ENCODE data around the gene LRPPRC.
"Not testable (repeated sequence)": the region's sequence is repeated elsewhere in the genome, so short reads cannot be mapped to it uniquely, and the experiment has no call there.

Gene LRPPRC

DNA sequence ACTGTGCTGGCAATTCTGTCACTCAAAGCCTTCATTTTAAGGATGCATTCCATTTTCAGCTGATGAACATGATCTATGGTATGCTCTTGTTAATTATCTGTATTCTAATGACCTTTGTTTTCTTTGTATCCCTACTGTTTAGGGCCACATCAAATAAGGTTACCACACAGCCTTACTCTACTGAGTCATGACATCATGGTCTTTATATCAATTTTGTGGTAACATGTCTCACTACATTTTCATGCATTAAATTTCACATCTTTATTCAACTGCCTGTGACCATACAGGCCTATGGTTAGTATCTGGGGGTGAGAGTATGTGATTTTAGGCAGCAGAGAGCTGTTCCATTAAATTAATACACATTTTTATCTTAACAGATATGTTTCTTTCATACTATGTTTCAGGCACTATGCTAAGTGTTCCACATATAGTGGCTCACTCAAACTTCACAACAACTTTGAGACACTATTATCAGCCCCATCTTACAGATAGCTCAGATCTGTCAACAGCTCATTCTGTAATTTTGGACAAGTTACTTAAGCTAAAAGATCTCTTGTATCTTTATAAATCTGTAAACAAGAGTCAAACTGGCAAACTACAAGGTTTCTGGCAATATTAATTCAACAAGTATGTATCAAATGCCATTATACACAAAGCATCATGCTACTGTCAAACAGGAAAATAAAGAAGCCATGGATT is 18.0 kb downstream of the LRPPRC start:
- DNase-seq, result no peak

DNA sequence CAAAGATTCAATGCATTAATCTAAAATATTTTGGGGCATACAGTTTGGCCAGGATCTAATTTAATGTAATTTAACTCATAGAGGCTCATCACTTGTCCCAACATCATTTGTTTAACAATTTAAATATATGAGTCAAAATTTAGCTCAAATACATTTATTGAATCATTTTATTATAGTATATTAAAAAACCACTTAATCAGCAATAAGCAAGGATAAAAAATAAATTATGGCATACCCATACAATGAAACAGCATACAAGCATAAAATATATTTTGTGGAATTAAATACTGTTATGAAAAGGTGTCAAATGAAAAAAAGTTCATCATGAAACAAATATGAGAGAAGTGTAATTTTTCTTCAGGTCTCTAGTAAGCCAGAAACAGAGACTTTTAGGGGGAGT is 34.9 kb downstream of the LRPPRC start:
- DNase-seq, result no peak

DNA sequence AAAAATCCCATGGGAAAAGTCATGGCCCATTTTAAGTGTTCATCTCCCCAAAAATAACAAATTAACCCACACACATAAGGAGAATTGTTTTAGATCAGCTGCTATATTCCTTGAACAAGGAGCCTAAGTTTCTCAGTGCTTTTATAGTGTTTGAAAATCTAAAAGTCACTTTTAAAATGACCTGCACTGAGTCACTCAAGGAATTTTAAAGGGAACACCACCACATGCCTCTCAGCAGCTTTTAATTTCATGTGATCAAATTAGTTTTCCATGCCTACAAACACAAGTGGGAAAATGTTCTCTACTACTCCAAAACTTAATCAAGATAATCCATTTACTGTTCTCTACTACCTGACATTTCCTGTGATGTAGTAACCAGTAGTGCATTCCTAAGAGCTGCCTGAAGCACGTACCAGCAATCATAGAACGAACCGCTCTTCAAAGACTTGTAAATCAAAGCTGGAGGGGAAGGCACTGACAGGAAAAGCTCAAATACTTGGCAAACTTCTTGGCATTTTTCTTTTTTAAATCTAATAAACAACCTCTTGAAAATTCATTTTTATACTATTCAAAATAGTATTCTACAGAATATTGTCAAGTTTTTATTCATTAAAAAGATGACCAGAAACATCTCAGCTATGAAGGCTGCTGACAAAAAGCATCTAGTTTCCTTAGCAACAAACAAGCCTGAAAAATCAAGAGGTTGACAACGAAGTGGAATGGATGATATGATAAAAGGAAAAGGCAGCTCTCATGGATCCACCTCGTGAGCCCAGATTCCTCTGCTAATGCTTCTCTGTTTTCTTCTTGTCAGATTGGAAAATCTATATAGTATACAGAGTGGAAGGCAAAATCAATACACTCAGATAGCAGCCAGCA is 37.2 kb downstream of the LRPPRC start:
- no peak for DNase-seq

DNA sequence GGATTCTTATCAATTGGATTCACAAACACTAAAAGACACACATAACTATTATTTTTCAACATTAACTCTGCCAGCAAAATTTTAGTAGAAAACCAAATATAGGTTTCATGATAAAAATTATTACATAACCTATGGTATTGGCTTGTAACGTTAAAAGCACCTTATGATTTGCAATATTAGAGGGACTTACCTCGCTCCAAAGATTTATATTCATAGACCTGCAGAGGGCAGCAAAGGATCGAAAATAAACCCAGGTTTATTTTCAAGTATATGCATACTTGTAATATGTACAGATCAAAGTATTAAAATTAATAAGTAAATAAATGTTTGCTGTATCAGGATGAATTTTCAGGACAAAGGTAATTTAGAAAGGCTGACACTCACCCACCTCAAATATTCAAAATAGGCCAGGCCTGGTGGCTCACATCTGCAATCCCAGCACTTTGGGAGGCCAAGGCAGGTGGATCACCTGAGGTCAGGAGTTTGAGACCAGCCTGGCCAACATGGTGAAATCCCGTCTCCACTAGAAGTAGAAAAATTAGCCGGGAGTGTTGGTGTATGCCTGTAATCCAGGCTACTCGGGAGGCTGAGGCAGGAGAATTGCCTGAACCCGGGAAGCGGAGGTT is 45.3 kb downstream of the LRPPRC start:
- DNase-seq, result no peak

DNA sequence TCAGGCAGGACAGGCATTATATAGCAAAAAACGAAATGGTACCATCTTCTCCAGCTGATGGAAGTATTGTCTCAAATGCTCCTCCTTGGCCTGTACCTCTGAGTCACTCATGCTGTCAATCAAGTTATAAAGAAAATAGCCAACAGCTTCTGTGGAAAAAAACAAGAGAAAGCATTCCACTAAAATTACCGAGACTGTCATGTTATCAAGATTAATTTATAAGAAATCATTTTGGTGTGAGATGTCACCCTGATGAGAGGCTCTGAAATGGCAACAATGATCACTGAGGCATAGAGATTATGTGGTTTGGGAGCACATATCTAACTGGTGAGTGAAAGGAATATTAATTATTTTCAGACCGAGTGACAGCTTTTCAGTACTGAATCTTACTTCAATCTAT is 47.4 kb downstream of the LRPPRC start:
- no peak for DNase-seq

DNA sequence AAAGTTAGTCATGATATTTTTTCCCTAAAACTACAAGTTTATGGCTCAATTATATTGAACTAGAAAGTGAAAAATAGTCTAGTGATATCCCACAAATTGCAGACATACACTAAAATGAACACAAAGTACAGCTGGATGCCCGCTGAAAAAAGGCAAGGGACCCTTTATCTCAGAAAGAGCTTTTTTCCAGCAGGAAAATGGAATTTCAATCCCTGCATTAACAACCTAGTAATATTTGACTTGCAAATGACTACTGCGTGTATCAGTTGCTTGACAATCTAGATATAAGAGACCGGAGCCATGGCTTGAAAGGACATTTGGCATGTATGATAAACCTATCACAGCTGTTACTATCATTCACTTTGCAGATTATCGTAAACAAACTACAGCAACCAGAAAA is 49.1 kb downstream of the LRPPRC start:
- DNase-seq, result no peak

DNA sequence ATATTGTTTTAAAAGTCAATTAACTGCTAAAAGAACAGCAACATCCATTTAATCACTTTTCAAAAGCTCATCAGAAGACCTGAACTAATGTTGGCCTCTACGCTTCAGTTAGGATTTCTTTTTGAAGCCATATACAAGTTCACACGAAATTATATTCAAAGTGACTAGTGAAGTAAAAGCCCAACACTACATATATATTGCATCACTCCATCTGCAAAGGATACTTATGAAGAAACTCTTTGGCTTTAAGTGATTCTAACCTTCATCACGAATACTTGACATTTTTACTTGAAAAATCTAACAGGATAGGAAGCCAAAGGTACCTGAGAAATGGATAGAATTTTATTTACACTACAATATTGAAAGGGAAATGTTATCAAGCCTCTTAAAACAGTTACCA is 50.4 kb downstream of the LRPPRC start:
- DNase-seq, result no peak

DNA sequence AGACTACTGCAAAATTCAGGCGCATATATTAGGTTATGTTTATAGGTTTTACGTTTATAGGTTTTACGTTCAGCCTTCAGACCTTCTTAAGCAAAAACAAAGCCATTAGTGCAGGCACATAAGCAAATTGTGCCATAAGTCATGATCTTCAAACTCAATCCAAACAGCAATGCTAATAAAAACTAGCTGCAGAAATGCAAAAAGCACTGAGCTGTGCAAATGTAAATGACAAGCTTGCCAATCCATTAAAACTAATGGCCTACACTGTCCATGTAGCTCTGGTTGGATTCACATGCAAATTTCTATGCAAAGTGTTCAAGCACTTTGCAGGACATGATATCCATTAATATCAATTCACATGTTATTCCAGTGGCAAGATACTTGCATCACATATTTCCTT is 50.9 kb downstream of the LRPPRC start:
- no peak for DNase-seq

DNA sequence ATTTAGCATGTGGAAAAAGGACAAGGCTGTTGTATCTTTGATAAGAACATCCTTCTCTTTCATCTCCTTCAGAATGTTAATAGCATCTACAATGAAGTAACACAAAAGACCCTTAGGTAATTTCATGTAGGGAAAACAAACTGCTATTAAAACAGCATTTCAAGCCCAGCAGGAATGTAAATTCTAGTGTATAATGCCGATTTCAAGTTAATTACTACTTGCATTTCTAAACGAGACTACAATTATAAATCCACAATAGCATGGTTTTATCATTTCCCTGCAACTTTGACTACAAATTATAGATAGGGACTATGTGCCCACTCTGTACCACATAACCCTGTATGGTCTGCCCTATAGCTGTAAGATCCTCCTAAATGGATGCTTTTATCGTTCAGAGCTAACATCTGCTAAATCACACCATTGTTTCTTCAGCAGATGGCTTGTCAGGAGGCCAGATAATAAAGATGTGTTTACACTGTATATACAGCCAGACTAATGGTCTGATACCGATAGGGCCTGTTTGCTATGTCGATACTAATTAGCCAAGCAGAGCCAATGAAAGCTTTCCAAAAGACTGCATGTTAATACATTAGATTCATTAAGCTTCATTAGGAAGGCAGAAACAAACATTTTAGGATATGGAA is 51.9 kb downstream of the LRPPRC start:
- DNase-seq, result no peak

DNA sequence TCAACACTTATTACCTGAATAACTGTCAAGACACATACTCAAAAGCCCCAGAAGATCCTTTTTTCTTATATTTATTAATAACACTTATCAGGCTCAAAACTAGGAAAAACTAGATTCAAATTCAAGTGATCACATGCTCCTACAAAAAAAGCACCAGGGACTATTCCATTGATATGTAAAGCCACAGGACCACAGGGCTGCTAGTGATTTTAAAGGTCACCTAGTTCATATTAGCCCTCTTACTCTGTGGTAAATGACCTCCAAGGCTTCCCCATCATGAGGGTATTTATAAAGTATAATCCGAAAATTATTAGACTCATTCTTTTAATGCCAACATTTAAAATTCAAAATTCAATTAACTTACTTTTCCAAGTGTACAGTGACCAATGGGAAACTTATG is 52.5 kb downstream of the LRPPRC start:
- no peak for DNase-seq

DNA sequence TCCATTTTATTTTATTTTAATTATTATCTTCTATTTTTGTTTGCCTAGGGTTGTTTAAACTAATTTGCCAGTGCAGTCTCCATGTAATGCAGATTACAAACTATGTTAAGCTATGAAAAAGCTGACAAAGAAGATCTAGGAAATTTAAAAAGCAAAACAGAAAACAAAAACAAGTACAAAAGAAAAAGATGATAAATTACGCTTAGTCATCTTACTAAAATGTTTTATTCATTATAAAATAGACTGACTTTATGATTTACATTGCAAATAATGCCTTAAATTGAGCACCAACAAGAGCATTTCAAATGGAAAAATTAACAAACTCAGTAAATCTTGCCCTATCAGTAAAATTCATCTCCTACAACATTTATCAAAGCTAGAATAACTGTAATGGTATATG is 52.9 kb downstream of the LRPPRC start:
- DNase-seq, result no peak

DNA sequence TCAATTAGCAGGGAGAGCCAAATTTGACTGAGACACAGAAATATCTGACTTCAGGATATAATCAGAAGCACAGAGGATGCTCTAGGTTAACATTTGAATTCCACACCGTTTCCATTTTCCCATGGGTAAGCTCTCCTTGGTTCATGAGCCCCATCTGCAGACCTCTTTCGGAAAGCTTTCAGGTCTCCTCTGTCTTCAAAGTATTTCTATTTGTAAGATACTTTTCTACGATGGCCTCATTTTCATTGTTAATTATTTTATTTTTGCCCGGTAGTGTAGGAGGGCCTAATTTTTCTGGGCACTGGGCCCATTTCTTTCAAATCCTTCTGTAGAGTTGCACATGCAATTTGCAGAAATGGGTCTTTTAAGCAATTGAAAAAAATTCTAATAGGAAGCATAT is 53.8 kb downstream of the LRPPRC start:
- DNase-seq, result no peak

DNA sequence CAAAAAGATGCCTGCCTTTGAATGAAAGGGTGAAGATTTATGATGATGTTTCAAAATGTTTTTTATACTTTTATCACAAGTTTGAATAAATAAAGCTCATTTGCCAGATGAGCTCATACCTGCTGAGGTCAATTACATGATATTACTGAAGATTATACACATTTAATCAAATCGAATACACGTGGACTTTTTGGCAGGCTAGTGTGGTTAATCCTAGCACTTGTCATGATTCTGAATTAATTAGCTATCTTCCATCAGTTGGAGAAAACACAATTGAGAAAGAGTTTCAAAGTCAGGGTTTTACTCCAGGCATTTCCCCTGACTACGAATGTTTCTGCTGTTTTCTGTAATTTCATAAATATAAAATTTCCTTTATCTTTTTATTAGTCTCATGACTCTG is 54.4 kb downstream of the LRPPRC start:
- no peak for DNase-seq

DNA sequence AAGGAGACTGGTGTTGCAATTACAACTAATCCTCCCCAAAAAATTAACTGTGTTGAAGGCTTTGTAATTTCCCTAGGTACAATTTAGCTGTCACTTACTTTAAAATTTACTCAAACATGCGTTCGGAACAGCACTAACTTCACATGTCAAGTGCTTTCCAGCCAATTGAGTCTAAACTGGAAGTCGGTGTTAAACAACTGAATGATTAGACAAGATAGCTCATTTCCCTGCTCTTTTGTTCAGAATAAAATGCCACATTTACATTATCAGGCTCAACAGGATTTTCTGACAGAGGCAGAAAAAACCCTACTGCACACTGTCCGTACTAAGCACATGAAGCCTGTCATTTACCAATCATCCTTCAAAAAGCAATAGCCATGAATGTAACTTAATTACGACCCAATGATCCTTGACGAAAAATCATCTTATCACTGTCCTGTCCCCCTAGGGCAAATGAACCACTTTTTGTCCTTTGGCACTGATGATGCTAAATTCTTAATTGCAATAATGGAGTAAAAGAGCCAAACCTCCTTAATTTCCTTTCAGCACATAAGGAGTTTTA is 56.0 kb downstream of the LRPPRC start:
- no peak for DNase-seq

DNA sequence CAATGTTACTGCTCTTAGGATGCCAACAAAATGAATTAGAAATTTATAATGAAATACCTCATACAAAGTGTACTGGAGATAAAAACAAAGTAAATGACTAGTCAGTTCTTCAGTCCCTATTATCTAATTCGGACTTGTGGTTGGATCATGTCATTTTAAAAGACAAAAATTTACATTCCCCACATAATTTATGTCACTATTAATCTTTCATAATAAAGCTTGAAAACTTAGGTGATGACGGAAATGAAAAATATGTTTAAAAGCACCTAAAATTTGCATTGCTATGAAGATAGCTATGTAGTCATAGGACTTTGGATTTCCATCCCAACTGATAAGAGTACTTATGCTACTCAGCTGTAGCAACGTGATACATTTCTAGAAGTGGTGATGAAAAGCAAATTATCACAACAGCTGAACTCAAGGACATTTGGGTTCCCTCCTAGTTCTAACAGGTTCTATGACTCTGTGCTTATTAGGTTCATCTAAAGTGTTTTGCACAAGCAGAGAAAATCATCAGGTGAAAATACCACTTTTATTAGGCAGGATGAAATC is 58.4 kb downstream of the LRPPRC start:
- DNase-seq, result no peak

DNA sequence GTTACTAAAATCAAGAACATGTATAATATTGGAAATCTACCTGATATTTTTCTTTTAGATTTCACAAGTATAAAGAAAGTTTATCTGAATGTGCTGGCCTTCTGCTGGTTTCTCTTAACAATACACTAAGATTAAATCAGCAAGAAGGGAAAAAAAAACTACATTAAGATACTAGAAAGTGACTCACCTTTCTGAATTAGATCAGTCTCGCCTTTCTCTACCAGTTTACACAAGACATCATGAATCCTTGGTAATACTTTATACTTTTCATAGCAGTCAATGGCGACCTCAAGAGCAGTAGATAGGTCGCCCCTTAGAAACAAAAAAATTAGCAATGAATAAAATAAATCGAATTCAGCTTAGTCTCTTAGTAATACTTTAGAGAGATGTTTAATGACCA is 61.2 kb downstream of the LRPPRC start:
- no peak for DNase-seq

DNA sequence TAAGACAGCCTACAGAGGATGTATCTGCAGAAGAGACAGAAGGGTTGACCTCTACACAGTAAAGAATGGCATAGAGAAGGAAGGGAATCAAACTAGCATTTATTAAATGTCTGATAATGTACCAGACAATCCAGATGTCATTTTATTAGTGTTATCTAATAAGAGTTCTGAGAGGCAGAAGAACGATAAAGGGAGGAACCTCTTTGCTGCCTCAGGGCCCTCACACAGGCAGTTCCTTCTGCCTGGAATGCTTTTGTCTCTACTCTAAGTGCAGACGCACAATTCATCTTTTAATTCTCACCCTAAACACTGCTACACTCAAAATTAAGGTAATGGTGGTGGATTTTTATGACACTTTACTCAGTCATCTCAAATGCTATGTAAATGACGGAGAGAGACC is 64.5 kb downstream of the LRPPRC start:
- no peak for DNase-seq

DNA sequence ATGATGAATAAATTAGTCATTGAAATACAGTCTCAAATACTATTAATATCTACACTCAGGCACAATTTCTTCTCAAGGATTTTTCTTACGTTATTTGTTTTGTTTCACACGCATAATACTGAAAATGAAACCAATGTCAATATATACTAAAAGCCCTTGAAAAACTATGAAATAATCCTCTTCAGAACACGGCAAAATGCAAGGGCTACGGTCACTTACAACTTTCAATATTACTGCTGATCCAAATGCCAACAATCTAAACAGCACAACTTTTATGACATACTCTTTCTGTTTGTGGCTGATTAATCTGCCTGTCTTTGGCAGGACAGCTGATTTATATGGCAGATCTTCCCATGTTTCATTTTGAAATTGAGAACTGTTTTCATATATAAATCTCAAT is 68.3 kb downstream of the LRPPRC start:
- DNase-seq, result no peak

DNA sequence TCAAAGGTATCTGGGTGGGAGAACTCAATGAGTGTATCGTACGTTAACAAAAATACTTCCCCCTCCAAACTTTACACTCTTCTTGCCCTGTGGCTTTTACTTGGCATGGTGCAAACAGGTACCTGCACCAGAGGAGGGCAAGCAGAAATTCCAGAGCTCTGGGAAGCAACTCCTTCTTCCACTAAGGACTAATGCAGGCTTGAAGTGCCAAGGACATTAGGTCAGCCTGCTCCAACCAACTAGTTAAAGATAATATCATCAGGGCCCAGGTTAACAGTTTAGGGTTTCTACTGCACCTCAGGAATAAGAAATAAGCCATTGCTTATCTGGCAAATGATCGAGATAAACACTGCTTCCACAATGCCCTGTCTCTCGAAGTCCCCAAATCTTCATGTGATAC is 70.4 kb downstream of the LRPPRC start:
- DNase-seq, result peak; percentile 55

DNA sequence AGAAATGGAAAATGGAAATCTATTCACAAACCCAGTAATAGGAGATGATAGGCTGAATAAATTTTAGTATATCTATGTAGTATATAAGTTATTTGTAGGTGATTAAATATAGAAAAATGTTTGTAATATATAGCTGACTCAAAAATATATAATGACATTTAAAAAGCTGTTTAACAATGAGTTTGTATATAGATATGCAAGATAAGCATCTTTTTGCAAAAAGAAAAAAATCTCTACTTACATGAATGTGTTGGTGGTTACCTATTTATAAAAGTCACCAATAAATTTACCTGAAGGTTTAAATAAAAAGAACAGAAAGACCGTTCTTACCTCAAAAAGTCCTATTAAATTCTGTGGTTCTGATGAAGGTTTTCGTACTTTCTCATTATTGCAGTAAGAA is 71.3 kb downstream of the LRPPRC start:
- DNase-seq, result no peak

DNA sequence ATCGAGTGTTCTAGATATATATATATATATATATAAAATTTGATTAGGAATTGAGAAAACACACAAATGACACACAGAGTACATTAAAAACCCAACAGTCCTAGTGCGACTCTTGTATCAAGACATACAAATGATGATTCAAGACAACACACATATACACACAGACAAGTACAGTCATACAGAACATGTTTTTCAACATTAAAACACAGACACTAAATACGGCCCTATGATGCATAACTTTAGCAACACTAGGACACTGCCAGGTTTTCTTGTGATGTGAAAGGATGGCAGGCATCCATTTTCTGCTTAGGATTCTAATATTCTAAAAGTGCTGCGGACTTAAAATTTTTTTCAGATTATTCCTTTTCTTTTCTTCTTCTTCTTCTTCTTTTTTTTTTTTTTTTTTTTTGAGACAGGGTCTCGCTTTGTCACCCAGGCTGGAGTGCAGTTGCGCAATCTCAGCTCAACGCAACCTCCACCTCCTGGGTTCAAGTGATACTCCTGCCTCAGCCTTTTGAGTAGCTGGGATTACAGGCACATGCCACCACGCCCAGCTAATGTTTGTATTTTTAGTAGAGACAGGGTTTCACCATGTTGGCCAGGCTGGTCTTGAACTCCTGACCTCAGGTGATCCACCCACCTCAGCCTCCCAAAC is 84.5 kb downstream of the LRPPRC start:
- not testable (repeated sequence) for DNase-seq

DNA sequence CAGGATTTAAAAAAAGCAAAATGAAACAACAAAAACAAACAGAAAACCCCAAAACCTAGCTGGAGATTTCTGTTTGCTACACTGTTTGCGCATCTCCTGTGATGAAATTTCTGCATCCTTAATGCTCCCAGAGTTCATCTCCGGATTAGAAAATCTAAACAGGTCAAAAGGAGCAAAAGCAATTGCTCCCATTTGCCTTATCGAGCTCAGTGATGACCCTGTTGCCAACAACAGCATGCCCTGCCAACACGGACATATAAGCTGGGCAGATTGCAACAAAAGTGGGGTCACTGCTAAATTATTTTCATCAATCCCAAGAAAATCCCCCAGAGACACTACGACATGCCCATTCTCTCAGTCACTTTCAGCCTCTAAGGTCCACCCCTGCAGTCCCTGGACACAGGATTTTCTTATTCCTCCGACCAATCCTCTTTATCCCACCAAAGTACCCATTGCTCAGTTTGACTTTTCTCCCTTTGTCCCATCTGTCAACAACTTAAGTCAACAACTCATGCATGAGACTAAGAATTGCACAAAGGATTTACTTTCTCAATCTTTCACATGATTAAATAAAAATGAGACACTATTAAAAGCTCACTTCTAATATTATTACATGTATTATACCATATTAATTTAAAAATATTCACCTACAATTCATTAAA is 89.2 kb downstream of the LRPPRC start:
- no peak for DNase-seq

Measured in islet precursor cell (in vitro differentiated cells).